ENCODE results near the gene KCNIP3. TPM values are rescaled to one million over a fixed set of nuclear protein-coding genes. Genes with fewer than 3 reads are reported as not detected.

KCNIP3 gene
- polyA plus RNA-seq, 1 of the 3 experiments (the other 2 are of a cell fraction): 0.97 TPM

GRCh38 chr2:95267458-95268210 lies 29.5 kb upstream of the KCNIP3 start:
- H3K4me1 ChIP-seq (ENCODE audit: control insufficient read depth in 1 of 2, insufficient read depth in 2 of 2, low read depth in 1 of 2, low read length in 1 of 2): no peaks in the 10 kb centered on the region
- ChIA-PET CTCF (no interaction called here), POLR2A (no interaction called here)
- no peaks in the 10 kb centered on the region for H3K27me3 ChIP-seq (ENCODE audit: insufficient read depth)
- H2AFZ ChIP-seq (ENCODE audit: low read depth): no peak overlapping the region
- H3K4me2 ChIP-seq: no peak overlapping the region
- no peaks in the 10 kb centered on the region for H3K9me3 ChIP-seq
- TF ChIP-seq CTCF (IDR thresholded peaks at IDR 0.05) (no peak), NFIC (IDR thresholded peaks at IDR 0.05; ENCODE audit: borderline replicate concordance) (no peak), SMC3 (IDR thresholded peaks at IDR 0.05; ENCODE audit: low read depth, low read length) (no peak), EZH2phosphoT487 (IDR thresholded peaks at IDR 0.05; ENCODE audit: borderline replicate concordance, low read depth) (no peak), NRF1 (IDR thresholded peaks at IDR 0.05; ENCODE audit: low read depth, low read length) (no peak), FOSL2 (IDR thresholded peaks at IDR 0.05; ENCODE audit: borderline replicate concordance, low read depth) (no peak), JUND (IDR thresholded peaks at IDR 0.05) (no peak), GATA2 (CRISPR knock-in tag; IDR thresholded peaks at IDR 0.05) (no peak), REST (IDR thresholded peaks at IDR 0.05; ENCODE audit: low read depth, low read length) (no peak), USF1 (IDR thresholded peaks at IDR 0.05; ENCODE audit: borderline replicate concordance, low read depth) (no peak), FOXM1 (IDR thresholded peaks at IDR 0.05; ENCODE audit: low read depth) (no peak), GABPA (IDR thresholded peaks at IDR 0.05; ENCODE audit: low read depth) (no peak)
- DNase-seq: no peak
- H3K9ac ChIP-seq: no peak overlapping the region
- no peaks in the 10 kb centered on the region for H3F3A ChIP-seq (replicated peaks; ENCODE audit: insufficient read depth)
- H3K9me2 ChIP-seq: no peaks in the 10 kb centered on the region
- H3K4me3 ChIP-seq (ENCODE audit: low read depth in 2 of 2, low read length in 1 of 2): no peak overlapping the region
- WGBS (ENCODE audit: low lambda C conversion rate): 49% methylated on average over 11 of the region's 11 CpGs
- H3K27ac ChIP-seq (ENCODE audit: low read depth in 2 of 2, low read length in 1 of 2): no peak overlapping the region
- H3K79me2 ChIP-seq (ENCODE audit: insufficient read depth): no peaks in the 10 kb centered on the region
- H3K36me3 ChIP-seq (replicated peaks in 1 of 2; ENCODE audit: control insufficient read depth in 1 of 2, insufficient read depth in 2 of 2, low read length in 1 of 2): no peaks in the 10 kb centered on the region
- no peaks in the 10 kb centered on the region for H4K20me1 ChIP-seq (ENCODE audit: insufficient read depth)
